ENCODE data around the gene RNF144A.
"Not testable (repeated sequence)": the region's sequence is repeated elsewhere in the genome, so short reads cannot be mapped to it uniquely, and the experiment has no call there.

RNF144A gene

GRCh38 chr2:6930923-6931647 is 13.9 kb downstream of the RNF144A start:
- DNase-seq (ENCODE audit: low spot score) = no peak

DNA sequence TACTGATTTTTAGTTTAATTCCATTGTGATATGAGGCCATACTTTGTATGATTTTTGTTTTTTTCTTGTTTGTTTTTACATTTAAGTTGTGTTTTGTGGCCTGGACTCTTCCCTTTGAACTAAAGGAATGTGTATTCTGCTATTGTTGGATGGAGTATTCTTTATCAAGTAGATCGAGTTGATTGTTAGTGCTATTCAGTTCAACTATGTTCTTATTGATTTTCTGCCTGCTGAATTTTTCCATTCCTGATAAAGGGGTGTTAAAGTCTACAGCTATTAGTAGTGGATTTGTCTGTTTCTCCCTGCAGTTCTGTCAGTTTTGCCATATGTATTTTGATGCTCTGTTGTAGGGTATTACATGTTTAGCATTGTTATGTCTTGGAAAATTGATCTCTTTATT is 14.5 kb downstream of the RNF144A start:
- DNase-seq (ENCODE audit: low spot score) = no peak

- no peak for DNase-seq (ENCODE audit: low spot score)
These were observed 15.0 kb downstream of the RNF144A start for GRCh38 chr2:6932206-6932605.

GRCh38 chr2:6932828-6933227 is 15.6 kb downstream of the RNF144A start:
- DNase-seq (ENCODE audit: low spot score) = no peak

- DNase-seq (ENCODE audit: low spot score) = no peak
These were observed 16.7 kb downstream of the RNF144A start for GRCh38 chr2:6933911-6934310.

- DNase-seq (ENCODE audit: low spot score) = no peak
These were observed 17.1 kb downstream of the RNF144A start for GRCh38 chr2:6934345-6934744.

GRCh38 chr2:6934758-6935651 is 17.8 kb downstream of the RNF144A start:
- no peak for DNase-seq (ENCODE audit: low spot score)

GRCh38 chr2:6935652-6936020 is 18.4 kb downstream of the RNF144A start:
- DNase-seq (ENCODE audit: low spot score) = not testable (repeated sequence)

GRCh38 chr2:6937157-6937556 is 19.9 kb downstream of the RNF144A start:
- no peak for DNase-seq (ENCODE audit: low spot score)

DNA sequence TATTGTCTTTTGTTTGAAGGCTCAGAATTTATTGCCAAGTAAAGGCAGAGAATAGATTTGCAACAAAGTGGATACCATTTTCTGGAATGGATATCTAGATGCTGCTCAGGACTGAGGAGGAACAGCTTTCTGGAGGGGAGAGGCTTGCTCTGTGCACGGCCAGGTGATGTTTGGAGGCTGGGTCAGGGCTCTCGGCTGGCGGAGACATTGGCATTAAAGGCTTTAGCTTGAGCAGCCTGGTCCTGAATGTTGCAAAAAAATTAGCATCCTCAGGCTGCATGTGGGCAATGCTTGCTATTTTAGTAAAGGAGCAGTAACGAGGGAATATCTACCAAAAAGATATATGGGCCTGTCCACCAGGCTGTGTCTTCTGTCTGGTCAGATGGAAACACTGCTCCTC is 20.4 kb downstream of the RNF144A start:
- no peak for DNase-seq (ENCODE audit: low spot score)

- DNase-seq (ENCODE audit: low spot score) = no peak
These were observed 21.9 kb downstream of the RNF144A start for GRCh38 chr2:6939071-6939470.

- no peak for DNase-seq (ENCODE audit: low spot score)
These were observed 23.6 kb downstream of the RNF144A start for GRCh38 chr2:6940820-6941219.

DNA sequence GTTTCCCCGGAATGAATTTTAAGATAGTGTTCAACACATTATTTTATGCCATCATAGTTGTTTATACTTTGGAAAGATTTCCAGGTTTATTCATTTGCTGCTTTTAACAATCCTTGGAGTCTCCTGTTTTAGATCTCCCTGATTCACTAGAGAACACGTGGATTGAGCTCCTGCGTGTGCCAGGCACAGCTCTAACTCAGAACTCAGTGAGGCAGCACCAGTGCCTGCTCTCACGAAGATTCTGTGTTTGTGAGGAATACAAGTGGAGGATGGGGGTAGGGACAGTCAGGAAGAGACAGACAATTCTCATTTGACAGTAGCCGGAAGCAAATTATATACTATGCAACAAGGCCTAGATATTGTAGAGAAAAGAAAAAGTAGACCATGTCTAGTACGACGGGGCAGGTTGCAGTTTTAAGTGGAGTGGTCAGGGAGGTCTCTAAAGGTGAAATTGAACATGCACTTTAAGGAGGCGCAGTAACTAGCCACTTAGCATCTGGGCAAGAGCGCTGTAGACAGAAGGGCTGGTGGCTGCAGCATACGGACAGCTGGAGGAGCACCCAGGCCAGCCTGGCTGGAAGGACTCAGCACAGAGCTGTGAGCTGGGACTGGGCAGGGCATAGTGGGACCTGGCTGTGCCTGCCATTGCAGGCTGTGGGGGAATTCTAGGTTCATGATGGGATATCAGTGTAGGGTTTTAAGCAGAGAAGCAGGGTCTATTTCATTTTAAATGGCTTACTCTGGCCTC is 24.3 kb downstream of the RNF144A start:
- DNase-seq (ENCODE audit: low spot score) = no peak

DNA sequence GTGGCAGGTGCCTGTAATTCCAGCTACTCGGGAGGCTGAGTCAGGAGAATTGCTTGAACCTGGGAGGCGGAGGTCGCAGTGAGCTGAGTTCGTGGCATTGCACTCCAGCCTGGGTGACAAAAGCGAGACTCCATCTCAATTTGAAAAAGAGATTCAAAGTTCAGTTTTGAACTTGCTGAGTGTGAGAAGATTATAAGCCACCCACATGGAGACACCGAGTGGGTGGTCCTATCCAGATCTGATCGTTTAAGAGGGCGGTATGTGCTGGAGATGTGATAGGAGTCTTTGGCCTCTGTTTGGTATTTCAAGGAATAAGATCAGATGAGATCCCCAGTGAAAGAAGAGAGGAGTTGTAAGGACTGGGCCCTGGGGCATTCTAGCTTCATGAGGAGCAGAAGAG is 25.6 kb downstream of the RNF144A start:
- no peak for DNase-seq (ENCODE audit: low spot score)

GRCh38 chr2:6943523-6943922 is 26.3 kb downstream of the RNF144A start:
- no peak for DNase-seq (ENCODE audit: low spot score)

DNA sequence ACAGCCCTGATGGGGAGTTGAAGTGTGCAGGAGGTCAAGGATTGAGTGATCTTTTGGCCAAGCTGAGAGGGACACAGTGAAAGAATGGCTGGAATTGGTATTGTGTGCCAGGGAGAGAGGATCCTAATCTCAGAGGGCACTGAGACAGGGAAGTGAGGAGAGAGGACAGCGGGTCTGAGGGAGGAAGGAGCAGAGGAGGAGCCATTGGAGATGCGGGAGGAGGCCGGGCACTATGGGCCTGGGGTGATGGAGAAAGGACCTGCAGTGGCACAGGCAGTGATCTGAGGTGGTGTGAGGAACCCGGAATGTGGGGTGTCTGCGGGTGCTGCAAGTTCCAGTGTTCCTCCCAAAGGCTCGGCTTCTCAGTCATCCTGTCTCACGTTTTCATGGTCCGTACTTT is 26.8 kb downstream of the RNF144A start:
- DNase-seq (ENCODE audit: low spot score) = no peak

GRCh38 chr2:6944555-6944954 is 27.3 kb downstream of the RNF144A start:
- DNase-seq (ENCODE audit: low spot score) = no peak

DNA sequence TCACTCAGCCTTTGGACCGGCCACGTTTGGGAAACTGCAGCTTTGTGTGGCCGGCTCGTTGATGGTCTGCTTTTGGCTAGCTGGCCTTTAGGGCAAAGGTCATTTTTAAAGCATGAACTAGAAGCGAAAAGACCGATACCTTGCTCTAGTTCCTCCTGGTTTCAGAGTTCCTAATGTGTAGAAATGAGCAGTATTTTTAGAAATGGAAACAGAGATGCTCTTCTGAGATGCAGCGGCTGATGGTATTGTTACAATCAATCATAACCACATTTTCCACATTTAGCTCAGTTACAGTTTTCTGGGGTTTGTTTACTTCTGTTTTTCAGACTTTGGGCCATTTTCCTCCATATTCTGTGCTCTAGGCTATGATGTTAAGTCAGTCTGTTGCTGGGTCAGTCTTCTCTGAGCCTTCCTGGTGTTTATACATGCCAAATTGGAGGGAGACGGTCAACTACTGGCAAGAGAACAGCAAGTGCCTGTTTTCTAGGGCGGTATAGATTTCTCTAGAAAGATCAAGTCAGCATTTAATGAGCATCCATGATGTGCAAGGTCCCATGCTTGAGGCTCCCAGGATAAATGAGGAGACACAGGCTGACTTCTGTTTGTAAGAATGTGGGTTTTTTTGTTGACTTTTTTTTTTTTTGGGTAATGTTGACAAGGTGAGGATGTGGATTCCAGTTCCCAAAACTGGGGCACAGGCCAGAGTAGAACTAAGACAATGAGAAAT is 28.0 kb downstream of the RNF144A start:
- no peak for DNase-seq (ENCODE audit: low spot score)

DNA sequence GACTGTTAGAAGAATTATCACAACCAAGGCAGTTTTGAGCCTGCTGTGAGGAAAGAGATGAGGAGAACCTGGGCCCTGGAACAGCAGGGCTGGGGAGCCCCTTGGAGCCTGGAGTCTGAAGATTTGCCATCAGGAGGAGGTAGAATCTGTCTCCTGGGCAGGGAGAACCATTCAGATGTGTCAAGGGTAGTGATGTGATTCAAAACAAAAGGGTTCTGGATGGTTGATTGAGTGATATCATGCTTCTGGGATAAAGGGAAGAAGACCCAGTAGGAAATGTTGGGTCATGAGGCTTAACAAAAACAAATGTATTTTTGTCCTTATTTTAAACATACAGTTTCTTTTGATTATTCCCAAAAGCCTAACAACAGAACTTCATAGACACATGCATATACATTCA is 28.6 kb downstream of the RNF144A start:
- DNase-seq (ENCODE audit: low spot score) = no peak

DNA sequence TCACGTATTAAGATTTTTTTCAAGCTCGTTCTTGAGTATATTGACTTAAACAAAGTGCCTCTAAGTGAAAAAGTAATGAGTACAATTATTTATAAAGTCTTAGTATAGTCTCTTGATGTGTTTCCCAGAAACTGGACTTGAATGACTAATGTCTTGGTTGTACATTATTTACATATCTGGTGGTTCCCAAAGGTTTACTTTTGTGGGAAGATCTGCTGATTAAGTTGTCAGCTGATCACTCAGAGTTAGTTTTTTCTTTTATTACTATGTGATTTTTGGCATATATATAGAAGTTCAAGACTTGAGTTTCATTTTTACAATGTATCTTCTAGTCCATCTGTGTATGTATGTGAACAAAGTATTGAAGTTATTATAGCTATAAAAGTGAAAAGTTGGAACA is 29.5 kb downstream of the RNF144A start:
- DNase-seq (ENCODE audit: low spot score) = no peak

DNA sequence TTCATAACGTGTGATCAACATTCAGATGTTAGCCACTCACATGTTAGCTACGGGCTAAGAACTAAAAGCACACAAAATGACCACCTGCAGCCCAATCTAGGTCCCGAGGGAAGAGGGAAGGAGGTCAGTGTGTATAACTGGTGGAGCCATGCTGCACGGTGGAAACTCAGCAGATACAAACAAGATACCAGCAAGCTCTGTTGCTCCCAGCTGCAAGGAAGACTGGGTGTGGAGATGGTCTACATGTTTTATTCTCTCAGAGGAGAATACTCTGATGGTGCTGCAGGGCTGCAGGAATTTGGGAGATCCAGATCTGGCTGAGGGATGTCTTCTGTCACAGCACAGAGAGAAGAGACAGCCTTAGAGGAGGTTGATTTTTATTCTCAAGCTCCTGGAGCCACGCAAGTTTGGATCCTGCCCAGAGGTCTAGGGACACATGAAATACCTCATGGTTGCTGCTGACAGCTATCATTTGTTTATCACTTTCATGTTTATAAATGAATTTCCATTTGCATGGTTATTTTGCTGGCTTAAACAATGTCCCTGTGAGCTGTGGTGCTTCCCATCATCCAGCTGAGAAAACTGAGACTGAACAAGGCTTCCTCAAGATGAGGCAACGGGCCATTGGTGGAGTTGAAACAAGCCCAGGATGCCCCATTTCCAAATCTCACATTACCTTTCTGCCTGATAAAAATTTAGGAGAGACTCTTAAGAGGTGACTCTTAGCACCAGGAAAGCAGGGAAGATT is 30.9 kb downstream of the RNF144A start:
- no peak for DNase-seq (ENCODE audit: low spot score)
